Gastrocnemius medialis (tissue), 4 donors: ENCODE data around the gene DDA1. TPM values are rescaled to one million over a fixed set of nuclear protein-coding genes. Genes with fewer than 3 reads are reported as not detected.

Experiments used
- ATAC-seq, 2 donors: fragments of 150-250 bp; one replicate each; pipeline ENCODE4 v1.9.1; 2016
- DNase-seq, 2 donors: peaks; one replicate each; pipeline ENCODE4 v3.0.0-alpha.2; 2019
- H3K27ac ChIP-seq, 4 donors: fragments of 200-600 bp; sonication (generic); 1 replicate in 1 of 4; 2 replicates in 3 of 4; pipeline ENCODE4 v1.5.1; 2016 to 2018; ENCODE audit warnings: mild to moderate bottlenecking in 2 of 4, moderate library complexity in 1 of 4
- H3K27me3 ChIP-seq, 3 donors: fragments of 200-600 bp; sonication (generic) in 2 of 3; 1 replicate in 1 of 3; 2 replicates in 2 of 3; pipeline versions ENCODE4 v1.5.1 to v1.6.0; 2016 to 2019; ENCODE audit warnings: mild to moderate bottlenecking in 1 of 3, moderate library complexity in 1 of 3
- H3K36me3 ChIP-seq, 2 donors: fragments of 200-600 bp; sonication (generic) in 1 of 2; one replicate each; pipeline ENCODE4 v1.5.1; 2017 to 2018
- H3K4me1 ChIP-seq, 2 donors: fragments of 200-600 bp; sonication (generic) in 1 of 2; one replicate each; pipeline ENCODE4 v1.5.1; 2016 to 2017; ENCODE audit warnings: mild to moderate bottlenecking in 2 of 2
- H3K4me3 ChIP-seq, 4 donors: fragments of 200-600 bp; sonication (generic) in 3 of 4; 1 replicate in 1 of 4; 2 replicates in 3 of 4; pipeline ENCODE4 v1.5.1; 2016 to 2019; ENCODE audit warnings: mild to moderate bottlenecking in 2 of 4
- H3K9me3 ChIP-seq, 3 donors: fragments of 200-600 bp; sonication (generic) in 2 of 3; 1 replicate in 1 of 3; 2 replicates in 2 of 3; pipeline ENCODE4 v1.5.1; 2016 to 2019
- CTCF ChIP-seq, 5 experiments: fragments of 450-650 bp in 3 of 5; fragments of 200-600 bp in 2 of 5; sonication (generic) in 2 of 5; IDR thresholded peaks in 4 of 5; conservative IDR thresholded peaks in 1 of 5; 1 replicate in 4 of 5; 2 replicates in 1 of 5; pipeline ENCODE4 v1.5.1; 2016 to 2019; ENCODE audit warnings: antibody characterized with exemption in 5 of 5, mild to moderate bottlenecking in 3 of 5, moderate library complexity in 3 of 5
- POLR2A ChIP-seq, 2 donors: fragments of 450-650 bp; IDR thresholded peaks; one replicate each; pipeline ENCODE4 v1.6.1; 2017; ENCODE audit warnings: antibody characterized with exemption in 2 of 2, mild to moderate bottlenecking in 2 of 2, moderate library complexity in 2 of 2
- in situ Hi-C, 4 donors: fragments of 200-750 bp; cut with MboI; loops; one replicate each; pipeline versions ENCODE4 v1.15.0 to v1.8.0; 2017; ENCODE audit warnings: low sequenced_read_pairs in 4 of 4
- intact Hi-C: fragments of 100-400 bp; cut with DNase I; formaldehyde crosslinking; loops from one replicate; pipeline ENCODE4 v1.15.1; 2023; ENCODE audit warnings: low total_unique reads
- total RNA-seq, 4 donors: library from RNA; depleted of rRNA; stranded (reverse); fragments of >200 nt; gene quantifications; one replicate each; pipeline versions ENCODE4 v1.1.0 to v1.2.3, GENCODE V29; 2016

DDA1 gene
- total RNA-seq, 4 donors from 2014 or later: 18.7 to 40.0 (median 27.0) TPM

DNA sequence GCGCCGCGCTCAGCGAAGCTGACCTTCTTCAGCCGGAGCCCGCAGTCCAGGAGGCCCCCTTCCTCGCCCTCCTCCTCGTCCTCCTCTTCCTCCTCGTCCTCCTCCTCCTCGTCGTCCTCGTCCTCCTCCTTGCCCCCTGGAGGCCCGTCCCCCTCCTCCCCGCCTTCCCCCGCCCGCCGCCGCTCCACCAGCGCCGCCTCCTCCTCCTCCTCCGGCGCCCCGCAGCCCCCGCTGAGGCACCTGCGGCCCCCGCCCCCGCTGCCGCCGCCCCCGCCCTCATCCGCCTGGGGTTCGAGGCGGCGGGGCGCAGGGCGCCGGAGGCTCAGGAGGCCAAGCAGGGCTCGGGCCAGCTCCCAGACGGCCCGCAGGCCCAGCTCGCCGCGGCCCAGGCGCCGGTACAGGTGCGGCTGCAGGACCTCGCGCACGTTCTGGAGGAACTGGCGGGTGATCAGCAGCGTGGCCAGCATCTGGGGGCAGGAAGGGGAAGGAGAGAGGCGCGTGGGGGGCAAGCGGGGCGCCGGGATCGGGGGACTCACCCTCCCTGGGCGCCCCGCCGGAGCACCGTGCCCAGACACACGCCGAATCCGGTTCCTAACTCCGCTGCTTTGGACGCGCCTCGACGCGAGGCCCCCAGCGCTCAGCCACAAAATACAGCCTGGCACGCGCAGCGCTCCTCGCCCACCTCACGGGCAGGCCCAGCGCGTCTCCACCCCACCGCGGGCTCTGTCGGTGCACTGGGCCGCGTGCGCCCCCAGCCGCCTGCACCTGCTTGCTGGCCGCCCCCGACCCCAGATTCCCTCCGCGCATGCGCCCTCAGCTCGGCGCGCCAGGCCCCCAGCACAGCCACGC lies 19.4 kb downstream of the DDA1 start:
- no peaks in the 10 kb centered on the region for H3K36me3 ChIP-seq
- H3K4me3 ChIP-seq: no peak overlapping the region
- ATAC-seq (no peak), DNase-seq (no peak)
- H3K4me1 ChIP-seq: peaks cover 0 to 1% of the 10 kb centered on the region in 2 donors
- H3K27ac ChIP-seq: no peak overlapping the region
- TF ChIP-seq CTCF (IDR thresholded peaks at IDR 0.05 in 4 of 5, conservative IDR thresholded peaks at IDR 0.05 in 1 of 5) (no peak), POLR2A (IDR thresholded peaks at IDR 0.05) (no peak)
- in situ Hi-C loops: no loop called here
- H3K9me3 ChIP-seq: no peaks in the 10 kb centered on the region
- H3K27me3 ChIP-seq: no peaks in the 10 kb centered on the region
- intact Hi-C loops: no loop called here

DNA sequence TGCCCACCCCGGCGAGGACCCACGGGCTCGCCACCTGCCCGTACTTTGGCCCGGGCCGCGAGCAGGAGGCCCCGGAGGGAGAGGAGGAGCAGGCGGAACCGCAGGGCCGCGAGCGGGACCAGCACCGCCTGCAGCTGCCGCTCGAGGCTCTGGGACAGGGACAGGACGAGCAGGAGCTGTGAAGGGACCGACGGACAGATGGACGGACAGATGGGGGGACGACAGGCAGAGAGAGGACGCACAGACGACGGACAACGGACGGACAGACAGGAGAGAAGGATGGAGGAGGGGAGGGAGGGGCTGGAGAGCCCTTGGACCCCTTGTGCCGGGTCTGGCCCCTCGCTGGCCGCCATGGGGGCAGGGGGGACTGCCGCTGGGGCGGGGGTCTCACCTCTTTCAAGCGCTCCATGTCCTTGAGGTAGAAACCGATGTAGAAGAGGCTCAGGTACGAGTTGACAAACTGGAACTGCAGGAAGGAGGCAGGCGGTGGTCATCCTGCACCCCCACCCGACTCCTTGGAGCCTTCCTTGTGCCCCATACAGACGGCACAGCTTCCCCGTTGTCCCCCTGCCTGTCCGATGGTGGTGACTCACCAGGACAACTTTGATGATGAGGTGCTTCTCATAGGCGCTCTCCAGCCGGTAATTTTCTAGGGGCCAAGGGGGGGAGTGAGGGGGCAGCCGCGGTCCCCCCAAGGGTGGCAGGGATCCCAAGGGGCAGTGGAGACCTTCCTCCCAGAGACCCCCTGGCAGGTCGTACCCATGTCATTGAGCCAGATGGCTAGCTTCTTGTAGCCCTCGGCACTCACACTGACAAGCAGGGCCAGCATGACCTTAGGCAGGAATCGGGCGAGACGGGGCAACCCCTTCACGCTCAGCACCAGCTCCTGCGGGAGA lies 20.3 kb downstream of the DDA1 start:
- H3K27ac ChIP-seq: no peak overlapping the region
- intact Hi-C loops: loop anchor here (10.0 kb wide), 1 partner anchor 225 kb away; the partner anchor contains the start of gene COLGALT1
- ATAC-seq: no peak
- H3K4me3 ChIP-seq: no peak overlapping the region
- no peak for DNase-seq
- peaks cover 0 to 4% of the 10 kb centered on the region in 2 donors for H3K4me1 ChIP-seq
- no peaks in the 10 kb centered on the region for H3K36me3 ChIP-seq
- in situ Hi-C loops: no loop called here
- H3K9me3 ChIP-seq: no peaks in the 10 kb centered on the region
- no peak for TF ChIP-seq POLR2A (IDR thresholded peaks at IDR 0.05)
- no peak for TF ChIP-seq CTCF (IDR thresholded peaks at IDR 0.05 in 4 of 5, conservative IDR thresholded peaks at IDR 0.05 in 1 of 5)
- H3K27me3 ChIP-seq: no peaks in the 10 kb centered on the region

- Histone ChIP-seq H3K4me1 (peaks cover 6 to 10% of the 10 kb centered on the region in 2 donors), H3K36me3 (no peaks in the 10 kb centered on the region), H3K4me3 (no peak overlapping the region), H3K9me3 (no peaks in the 10 kb centered on the region), H3K27me3 (no peaks in the 10 kb centered on the region), H3K27ac (no peak overlapping the region)
- DNase-seq: no peak
- TF ChIP-seq POLR2A (IDR thresholded peaks at IDR 0.05) (no peak), CTCF (IDR thresholded peaks at IDR 0.05 in 4 of 5, conservative IDR thresholded peaks at IDR 0.05 in 1 of 5) (no peak)
- intact Hi-C loops (loop anchor here (10.0 kb wide), 1 partner anchor 224 kb away; the partner anchor contains the start of gene COLGALT1), in situ Hi-C loops (no loop called here)
- ATAC-seq: no peak
Observed at GRCh38 chr19:17330262-17331044, 21.1 kb downstream of the DDA1 start.

DNA sequence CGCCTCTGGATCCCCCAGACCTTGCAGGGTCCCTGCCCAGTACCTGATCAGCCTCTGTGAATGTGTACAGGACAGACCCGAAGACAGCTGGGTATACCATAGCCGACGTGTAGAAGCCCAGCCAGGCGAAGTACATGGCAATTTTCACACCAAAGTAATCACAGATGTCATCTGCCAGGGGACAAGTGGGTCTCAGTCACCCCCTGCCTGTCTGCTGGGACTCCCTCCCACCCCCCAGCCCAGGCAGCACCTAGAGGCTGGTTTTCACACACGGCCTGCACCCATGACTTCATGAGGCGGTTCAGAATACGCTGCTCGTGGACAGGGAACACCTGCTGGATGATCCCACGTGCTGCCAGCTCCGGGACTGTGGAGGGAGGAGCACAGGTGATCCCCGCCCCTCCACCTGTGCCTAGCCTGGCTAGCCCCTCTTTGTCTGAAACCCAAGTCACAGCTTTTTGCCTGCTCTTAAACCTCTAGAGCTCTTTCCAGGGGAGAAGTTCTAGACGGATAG lies 21.7 kb downstream of the DDA1 start:
- ATAC-seq: no peak
- H3K36me3 ChIP-seq: no peaks in the 10 kb centered on the region
- DNase-seq: no peak
- in situ Hi-C loops (no loop called here), intact Hi-C loops (loop anchor here (10.0 kb wide), 1 partner anchor 224 kb away; the partner anchor contains the start of gene COLGALT1)
- no peak overlapping the region for H3K4me3 ChIP-seq
- no peaks in the 10 kb centered on the region for H3K9me3 ChIP-seq
- no peaks in the 10 kb centered on the region for H3K27me3 ChIP-seq
- H3K4me1 ChIP-seq: peaks cover 12 to 16% of the 10 kb centered on the region in 2 donors
- no peak for TF ChIP-seq POLR2A (IDR thresholded peaks at IDR 0.05)
- no peak for TF ChIP-seq CTCF (IDR thresholded peaks at IDR 0.05 in 4 of 5, conservative IDR thresholded peaks at IDR 0.05 in 1 of 5)
- H3K27ac ChIP-seq: no peak overlapping the region
